Colonic mucosa (tissue), 4 donors: ENCODE measurements around the gene RREB1. TPM values are rescaled to one million over a fixed set of nuclear protein-coding genes. Genes with fewer than 3 reads are reported as not detected.

Experiments used
- DNase-seq: peaks from one replicate; pipeline ENCODE4 v3.0.0-alpha.2; 2020
- H3K27ac ChIP-seq: fragments of 200-600 bp; one replicate; pipeline ENCODE4 v1.8.0; 2021
- H3K27me3 ChIP-seq: fragments of 200-600 bp; one replicate; pipeline ENCODE4 v1.8.0; 2021
- H3K36me3 ChIP-seq: fragments of 200-600 bp; one replicate; pipeline ENCODE4 v1.8.0; 2021
- H3K4me1 ChIP-seq: fragments of 200-600 bp; one replicate; pipeline ENCODE4 v1.8.0; 2021; ENCODE audit warnings: mild to moderate bottlenecking
- H3K4me3 ChIP-seq: fragments of 200-600 bp; one replicate; pipeline ENCODE4 v1.8.0; 2021
- H3K9ac ChIP-seq, 2 donors: one replicate each; pipeline ENCODE4 v1.7.0; 2013; ENCODE audit warnings: control low read depth in 2 of 2, low read depth in 2 of 2, low read length in 2 of 2
- H3K9me3 ChIP-seq: fragments of 200-600 bp; one replicate; pipeline ENCODE4 v1.8.0; 2021
- CTCF ChIP-seq: fragments of 200-600 bp; IDR thresholded peaks from one replicate; pipeline ENCODE4 v1.8.0; 2022; ENCODE audit warnings: antibody characterized with exemption, mild to moderate bottlenecking
- intact Hi-C: fragments of 100-400 bp; cut with DNase I; formaldehyde crosslinking; loops from one replicate; pipeline ENCODE4 v1.14.1; 2022
- total RNA-seq, 2 donors: library from RNA; stranded (reverse); fragmentation: NEBNext Ultra II Directional in 1 of 2; extraction: Animal tissue kit (Norgen Biotek cat#: 25700) in 1 of 2; gene quantifications; one replicate each; pipeline ENCODE4 v1.2.1, GENCODE V29; 2021
- donor health status: healthy.
- donor health status: DM: no; HTN: no; CAD: no.
- donor health status: DM: no; HTN: no; CAD: no.

The RREB1 gene
- total RNA-seq, 2 donors from 2014 or later, result 79.0 to 81.3 TPM

GRCh38 chr6:7129360-7129759 is 21.6 kb downstream of the RREB1 start:
- H3K27ac ChIP-seq, result peak overlapping the region; percentile 35
- no peak for TF ChIP-seq CTCF
- intact Hi-C loops, result no loop called here

GRCh38 chr6:7129784-7130569 is 22.2 kb downstream of the RREB1 start:
- H3K9me3 ChIP-seq, result no peaks in the 10 kb centered on the region
- H3K4me1 ChIP-seq, result peaks cover 20% of the 10 kb centered on the region
- H3K4me3 ChIP-seq, result no peak overlapping the region
- H3K27me3 ChIP-seq, result no peaks in the 10 kb centered on the region
- H3K36me3 ChIP-seq, result no peaks in the 10 kb centered on the region
- intact Hi-C loops, result no loop called here
- H3K27ac ChIP-seq, result no peak overlapping the region
- DNase-seq, result no peak
- H3K9ac ChIP-seq, result peak overlapping the region in 1 of 2 donors; percentile 24
- no peak for TF ChIP-seq CTCF

More at GRCh38 chr6:7129360-7129759, 21.6 kb downstream of the RREB1 start:
- no peak for DNase-seq
- no peak overlapping the region for H3K4me3 ChIP-seq
- H3K9me3 ChIP-seq, result no peaks in the 10 kb centered on the region
- peaks cover 20% of the 10 kb centered on the region for H3K4me1 ChIP-seq
- H3K27me3 ChIP-seq, result no peaks in the 10 kb centered on the region
- peak overlapping the region in 1 of 2 donors; percentile 9 for H3K9ac ChIP-seq
- H3K36me3 ChIP-seq, result no peaks in the 10 kb centered on the region

DNA sequence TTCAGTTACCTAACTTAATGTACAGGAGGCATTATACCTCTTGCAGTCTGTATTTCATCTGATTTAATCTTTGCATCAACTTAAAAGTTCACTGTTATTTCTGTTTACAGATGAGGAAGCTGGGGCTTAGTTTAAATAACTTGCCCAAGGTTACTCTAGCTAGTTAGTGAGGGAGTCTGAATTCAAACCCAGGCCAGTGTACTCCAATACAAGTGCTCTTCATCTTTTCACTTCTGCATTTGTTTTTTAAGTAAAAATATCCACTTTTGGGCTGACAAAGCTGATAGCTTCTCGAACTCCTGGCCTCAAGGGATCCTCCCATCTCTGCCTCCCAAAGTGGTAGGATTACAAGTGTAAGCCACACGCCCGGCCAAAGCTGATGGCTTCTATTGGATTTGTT is 23.6 kb downstream of the RREB1 start:
- no peaks in the 10 kb centered on the region for H3K36me3 ChIP-seq
- H3K9ac ChIP-seq, result no peak overlapping the region
- no peak for TF ChIP-seq CTCF
- no peak overlapping the region for H3K27ac ChIP-seq
- H3K4me1 ChIP-seq, result peaks cover 22% of the 10 kb centered on the region
- no peak overlapping the region for H3K4me3 ChIP-seq
- no peak for DNase-seq
- H3K27me3 ChIP-seq, result no peaks in the 10 kb centered on the region
- H3K9me3 ChIP-seq, result no peaks in the 10 kb centered on the region
- intact Hi-C loops, result no loop called here

DNA sequence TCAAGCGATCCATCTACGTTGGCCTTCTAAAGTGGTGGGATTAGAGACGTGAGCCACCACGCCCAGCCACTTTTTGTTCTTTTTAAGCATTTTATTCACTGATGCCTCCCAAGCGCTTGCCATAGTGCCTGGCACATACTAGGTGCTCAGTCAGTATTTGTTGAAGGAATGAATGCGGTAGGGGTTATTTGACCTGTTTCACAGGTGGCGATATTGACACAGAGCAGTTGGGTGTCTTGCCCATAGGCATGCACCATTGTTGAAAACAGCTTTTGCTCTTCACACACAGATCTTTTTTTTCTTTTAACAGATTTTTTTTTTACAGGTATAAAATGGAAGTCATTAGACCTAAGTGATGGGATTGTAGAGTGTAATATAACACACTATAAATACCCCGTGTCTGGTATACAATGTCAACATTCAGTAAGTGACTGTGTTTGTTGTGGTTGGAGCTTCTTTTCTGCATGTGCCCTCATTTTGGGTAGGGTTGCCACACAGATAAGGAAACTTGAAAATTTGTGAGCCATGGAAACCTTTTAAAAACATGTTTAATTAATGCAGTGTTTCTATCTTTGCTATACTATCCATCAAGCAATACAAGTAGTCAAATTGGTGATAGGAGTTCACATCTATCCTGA is 24.8 kb downstream of the RREB1 start:
- no peak for DNase-seq
- H3K9me3 ChIP-seq, result no peaks in the 10 kb centered on the region
- H3K4me3 ChIP-seq, result no peak overlapping the region
- H3K27ac ChIP-seq, result no peak overlapping the region
- TF ChIP-seq CTCF, result no peak
- no peaks in the 10 kb centered on the region for H3K27me3 ChIP-seq
- H3K36me3 ChIP-seq, result no peaks in the 10 kb centered on the region
- peaks cover 18% of the 10 kb centered on the region for H3K4me1 ChIP-seq
- peak overlapping the region in 1 of 2 donors; percentile 44 for H3K9ac ChIP-seq
- intact Hi-C loops, result no loop called here

GRCh38 chr6:7134999-7135745 is 27.4 kb downstream of the RREB1 start:
- Histone ChIP-seq H3K9ac (no peak overlapping the region), H3K4me1 (peaks cover 20% of the 10 kb centered on the region), H3K4me3 (no peak overlapping the region), H3K27ac (peak overlapping the region; percentile 7), H3K9me3 (no peaks in the 10 kb centered on the region), H3K27me3 (no peaks in the 10 kb centered on the region), H3K36me3 (no peaks in the 10 kb centered on the region)
- intact Hi-C loops, result no loop called here
- DNase-seq, result no peak
- no peak for TF ChIP-seq CTCF
